ENCODE measurements around the gene C2CD4C. TPM values are rescaled to one million over a fixed set of nuclear protein-coding genes. Genes with fewer than 3 reads are reported as not detected.
"Not testable (repeated sequence)": the region's sequence is repeated elsewhere in the genome, so short reads cannot be mapped to it uniquely, and the experiment has no call there.

C2CD4C gene
- total RNA-seq, 1 experiment from 2014 or later = 0.73 TPM

DNA sequence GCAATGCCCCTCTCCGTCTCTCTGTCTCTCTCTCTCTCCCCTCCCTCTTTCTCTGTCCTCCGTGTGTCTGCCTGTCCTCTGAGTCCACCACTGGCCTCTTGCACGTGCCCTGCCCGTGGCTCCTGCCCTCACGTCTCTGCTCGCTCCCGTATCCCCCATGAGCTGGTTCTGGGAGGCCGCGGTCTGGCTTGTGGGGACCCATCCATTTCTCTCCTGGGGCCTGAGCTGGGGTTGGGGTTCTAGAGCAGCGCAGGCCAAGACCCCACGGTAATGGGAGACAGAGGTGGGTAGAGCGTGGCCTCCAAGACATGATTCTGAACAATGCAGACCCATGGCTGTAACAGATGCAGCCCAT, 19.0 kb downstream of the C2CD4C start:
- H3K27ac ChIP-seq = no peak overlapping the region
- H3K27me3 ChIP-seq = no peaks in the 10 kb centered on the region
- H3K9me3 ChIP-seq (replicated peaks) = no peaks in the 10 kb centered on the region
- no peaks in the 10 kb centered on the region for H3K36me3 ChIP-seq
- DNase-seq = no peak
- no peak overlapping the region for H3K4me3 ChIP-seq
- no peaks in the 10 kb centered on the region for H3K4me1 ChIP-seq

DNA sequence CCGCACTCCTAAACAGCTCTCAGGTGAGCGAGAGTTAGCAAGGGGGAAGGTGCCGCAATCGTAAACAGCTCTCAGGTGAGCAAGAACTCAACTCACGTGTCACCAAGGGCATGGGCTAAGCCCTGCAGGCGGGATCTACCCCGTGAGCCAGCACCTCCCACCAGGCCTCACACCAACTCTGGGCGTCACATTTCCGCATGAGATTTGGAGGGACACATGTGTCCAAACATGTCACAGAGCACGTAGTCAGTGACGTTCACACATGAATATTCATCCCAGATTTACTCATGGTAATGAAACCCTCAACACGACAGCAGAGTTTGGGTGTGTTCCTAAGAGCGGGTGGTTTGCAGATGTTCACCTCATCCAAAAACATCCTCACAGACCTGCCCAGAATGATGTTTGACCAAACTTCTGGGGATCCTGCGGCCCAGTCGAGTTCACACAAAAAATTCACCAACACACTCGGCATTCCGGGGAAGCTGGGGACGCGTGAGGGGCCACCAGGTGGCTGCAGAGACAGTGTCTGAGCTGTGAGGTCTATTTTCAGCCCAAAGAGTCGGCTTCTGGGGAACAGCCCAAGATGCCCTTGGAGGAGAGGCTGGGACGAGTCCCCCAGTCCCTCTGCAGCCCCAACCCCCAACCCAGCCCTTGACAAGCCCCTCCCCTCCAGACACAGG, 19.6 kb downstream of the C2CD4C start:
- Histone ChIP-seq H3K9me3 (replicated peaks) (no peaks in the 10 kb centered on the region), H3K4me1 (no peaks in the 10 kb centered on the region), H3K4me3 (no peak overlapping the region), H3K27ac (no peak overlapping the region), H3K27me3 (no peaks in the 10 kb centered on the region), H3K36me3 (no peaks in the 10 kb centered on the region)
- DNase-seq = no peak

DNA sequence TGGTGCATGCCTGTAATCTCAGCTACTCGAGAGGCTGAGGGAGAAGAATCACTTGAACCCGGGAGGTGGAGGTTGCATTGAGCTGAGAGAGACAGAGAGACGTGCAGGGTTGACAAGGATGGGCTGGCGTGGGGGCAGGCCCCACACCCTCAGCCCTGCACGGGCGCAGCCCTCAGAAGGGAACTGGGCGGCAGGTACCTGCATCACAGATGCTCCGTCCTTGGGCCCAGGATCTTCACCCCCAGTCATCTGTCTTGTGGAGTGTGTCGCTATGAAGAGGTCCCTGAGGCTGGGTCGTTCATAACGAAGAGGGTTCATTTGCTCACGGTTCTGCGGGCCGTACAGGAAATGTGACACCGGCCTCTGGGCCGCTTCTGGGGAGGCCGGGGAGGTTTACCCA, 20.3 kb downstream of the C2CD4C start:
- Histone ChIP-seq H3K27ac (no peak overlapping the region), H3K36me3 (no peaks in the 10 kb centered on the region), H3K4me3 (no peak overlapping the region), H3K4me1 (no peaks in the 10 kb centered on the region), H3K9me3 (replicated peaks) (no peaks in the 10 kb centered on the region), H3K27me3 (no peaks in the 10 kb centered on the region)
- no peak for DNase-seq

DNA sequence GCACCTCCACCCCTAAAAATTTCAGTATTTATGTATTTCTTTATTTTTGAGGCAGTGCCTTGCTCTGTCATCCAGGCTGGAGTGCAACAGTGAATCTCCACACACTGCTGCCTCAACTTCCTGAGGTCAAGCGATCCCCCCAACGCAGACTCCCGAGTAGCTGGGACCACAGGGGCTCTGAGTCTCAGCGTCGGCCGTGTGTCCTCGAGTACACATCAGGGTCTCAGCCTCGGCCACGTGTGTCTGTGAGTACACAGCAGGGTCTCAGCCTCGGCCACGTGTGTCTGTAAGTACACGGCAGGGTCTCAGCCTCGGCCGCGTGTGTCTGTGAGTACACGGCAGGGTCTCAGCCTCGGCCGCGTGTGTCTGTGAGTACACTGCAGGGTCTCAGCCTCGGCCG, 21.2 kb downstream of the C2CD4C start:
- Histone ChIP-seq H3K27ac (no peak overlapping the region), H3K9me3 (replicated peaks) (no peaks in the 10 kb centered on the region), H3K36me3 (no peaks in the 10 kb centered on the region), H3K27me3 (no peaks in the 10 kb centered on the region), H3K4me1 (no peaks in the 10 kb centered on the region), H3K4me3 (no peak overlapping the region)
- no peak for DNase-seq

DNA sequence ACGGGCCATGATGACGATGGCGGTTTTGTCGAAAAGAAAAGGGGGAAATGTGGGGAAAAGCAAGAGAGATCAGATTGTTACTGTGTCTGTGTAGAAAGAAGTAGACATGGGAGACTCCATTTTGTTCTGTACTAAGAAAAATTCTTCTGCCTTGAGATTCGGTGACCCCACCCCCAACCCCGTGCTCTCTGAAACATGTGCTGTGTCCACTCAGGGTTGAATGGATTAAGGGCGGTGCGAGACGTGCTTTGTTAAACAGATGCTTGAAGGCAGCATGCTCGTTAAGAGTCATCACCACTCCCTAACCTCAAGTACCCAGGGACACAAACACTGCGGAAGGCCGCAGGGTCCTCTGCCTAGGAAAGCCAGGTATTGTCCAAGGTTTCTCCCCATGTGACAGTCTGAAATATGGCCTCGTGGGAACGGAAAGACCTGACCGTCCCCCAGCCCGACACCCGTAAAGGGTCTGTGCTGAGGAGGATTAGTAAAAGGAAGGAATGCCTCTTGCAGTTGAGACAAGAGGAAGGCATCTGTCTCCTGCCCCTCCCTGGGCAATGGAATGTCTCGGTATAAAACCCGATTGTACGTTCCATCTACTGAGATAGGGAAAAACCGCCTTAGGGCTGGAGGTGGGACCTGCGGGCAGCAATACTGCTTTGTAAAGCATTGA, 22.2 kb downstream of the C2CD4C start:
- H3K36me3 ChIP-seq; H3K4me1 ChIP-seq; H3K27ac ChIP-seq; H3K9me3 ChIP-seq (replicated peaks); H3K27me3 ChIP-seq; H3K4me3 ChIP-seq; DNase-seq: not testable (repeated sequence)

DNA sequence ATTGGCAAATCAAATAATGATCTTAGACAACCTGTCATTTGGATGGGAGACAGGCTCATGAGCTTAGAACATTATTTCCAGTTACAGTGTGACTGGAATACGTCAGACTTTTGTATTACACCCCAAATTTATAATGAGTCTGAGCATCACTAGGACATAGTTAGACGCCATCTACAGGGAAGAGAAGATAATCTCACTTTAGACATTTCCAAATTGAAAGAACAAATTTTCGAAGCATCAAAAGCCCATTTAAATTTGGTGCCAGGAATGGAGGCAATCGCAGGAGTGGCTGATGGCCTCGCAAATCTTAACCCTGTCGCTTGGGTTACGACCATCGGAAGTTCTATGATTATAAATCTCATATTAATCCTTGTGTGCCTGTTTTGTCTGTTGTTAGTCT, 22.8 kb downstream of the C2CD4C start:
- H3K4me3 ChIP-seq; H3K27ac ChIP-seq; H3K36me3 ChIP-seq; DNase-seq; H3K27me3 ChIP-seq; H3K4me1 ChIP-seq; H3K9me3 ChIP-seq (replicated peaks): not testable (repeated sequence)

DNA sequence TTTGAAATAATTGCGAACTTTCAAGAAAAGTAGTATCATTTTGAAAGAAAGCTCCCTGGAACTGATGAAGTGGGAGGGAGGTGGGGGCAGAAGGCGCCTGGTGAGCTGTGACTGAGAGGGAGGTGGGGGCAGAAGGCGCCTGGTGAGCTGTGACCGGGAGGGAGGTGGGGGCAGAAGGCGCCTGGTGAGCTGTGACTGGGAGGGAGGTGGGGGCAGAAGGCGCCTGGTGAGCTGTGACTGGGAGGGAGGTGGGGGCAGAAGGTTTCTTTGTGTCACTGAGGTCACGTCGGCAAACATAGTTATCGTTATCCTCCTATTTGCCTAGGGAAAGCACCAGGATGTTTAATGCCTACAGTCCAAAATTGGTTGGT, 24.2 kb downstream of the C2CD4C start:
- Histone ChIP-seq H3K4me1 (no peaks in the 10 kb centered on the region), H3K9me3 (replicated peaks) (no peaks in the 10 kb centered on the region), H3K27ac (no peak overlapping the region), H3K4me3 (no peak overlapping the region), H3K36me3 (no peaks in the 10 kb centered on the region), H3K27me3 (no peaks in the 10 kb centered on the region)
- DNase-seq = no peak

DNA sequence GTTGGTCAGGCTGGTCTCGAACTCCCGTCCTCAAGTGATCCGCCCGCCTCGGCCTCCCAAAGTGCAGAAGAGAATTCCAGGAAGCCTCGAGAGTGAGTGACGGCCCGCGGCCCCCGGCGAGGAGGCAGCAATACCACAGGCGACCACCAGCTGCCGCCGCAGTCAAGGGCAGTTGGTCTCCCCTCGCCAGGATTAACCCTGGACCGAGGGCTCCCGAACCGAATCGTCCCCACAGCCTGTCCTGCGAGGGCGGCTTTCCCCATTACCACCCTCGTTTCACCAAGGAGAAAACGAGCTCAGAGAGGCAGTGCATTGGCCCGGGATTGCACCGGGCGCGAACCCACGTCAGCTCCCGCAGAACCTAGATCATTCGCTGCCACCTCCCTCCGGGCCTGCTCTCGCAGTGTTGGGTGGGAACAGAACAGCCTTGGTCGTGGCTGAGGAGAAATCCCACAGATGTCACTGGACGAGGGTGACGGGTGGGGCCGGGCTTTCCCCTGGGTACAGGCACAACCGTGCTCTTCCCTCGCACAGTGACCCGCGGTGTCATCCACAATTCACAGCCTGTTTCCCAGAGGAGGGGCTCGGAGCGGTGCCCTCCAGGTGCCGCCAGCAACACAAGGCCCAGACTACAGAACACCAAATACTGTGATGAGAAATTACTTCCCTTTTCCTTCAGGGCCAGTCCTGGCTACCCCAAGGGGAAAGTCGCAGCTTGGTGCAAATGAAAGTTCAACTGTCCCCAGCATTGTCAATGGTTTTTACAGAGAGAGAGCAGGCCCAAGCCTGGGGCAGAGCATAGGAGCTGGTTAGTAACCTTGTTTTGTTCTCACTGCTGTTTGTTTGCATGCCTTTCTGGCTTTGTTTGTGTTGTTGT, 24.8 kb downstream of the C2CD4C start:
- Histone ChIP-seq H3K9me3 (replicated peaks) (no peaks in the 10 kb centered on the region), H3K36me3 (no peaks in the 10 kb centered on the region), H3K27me3 (no peaks in the 10 kb centered on the region), H3K4me3 (no peak overlapping the region), H3K27ac (no peak overlapping the region), H3K4me1 (no peaks in the 10 kb centered on the region)
- peak in 1 of 2 experiments; percentile 15 for DNase-seq

DNA sequence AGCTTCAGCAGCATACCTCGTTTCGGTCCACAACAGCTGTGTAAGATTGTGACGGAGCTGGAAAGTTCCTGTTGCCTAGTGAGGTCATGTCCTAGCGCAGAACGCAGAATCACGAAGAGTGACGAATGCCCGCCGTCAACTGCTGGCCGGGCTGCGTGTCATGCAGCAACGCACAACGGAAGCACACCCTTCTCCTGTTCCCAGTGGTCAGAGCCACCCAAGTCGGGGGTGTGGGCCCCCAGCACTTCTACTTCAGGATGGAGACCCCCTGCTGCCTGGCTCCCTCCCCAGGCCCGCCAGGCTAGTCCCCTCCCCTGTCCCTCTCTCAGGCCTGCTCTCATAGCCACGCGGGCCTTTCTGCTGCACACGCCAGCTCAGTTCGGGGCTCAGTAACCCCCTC, 25.9 kb downstream of the C2CD4C start:
- Histone ChIP-seq H3K27ac (no peak overlapping the region), H3K4me3 (no peak overlapping the region), H3K4me1 (no peaks in the 10 kb centered on the region), H3K36me3 (no peaks in the 10 kb centered on the region), H3K27me3 (no peaks in the 10 kb centered on the region), H3K9me3 (replicated peaks) (no peaks in the 10 kb centered on the region)
- DNase-seq = no peak

DNA sequence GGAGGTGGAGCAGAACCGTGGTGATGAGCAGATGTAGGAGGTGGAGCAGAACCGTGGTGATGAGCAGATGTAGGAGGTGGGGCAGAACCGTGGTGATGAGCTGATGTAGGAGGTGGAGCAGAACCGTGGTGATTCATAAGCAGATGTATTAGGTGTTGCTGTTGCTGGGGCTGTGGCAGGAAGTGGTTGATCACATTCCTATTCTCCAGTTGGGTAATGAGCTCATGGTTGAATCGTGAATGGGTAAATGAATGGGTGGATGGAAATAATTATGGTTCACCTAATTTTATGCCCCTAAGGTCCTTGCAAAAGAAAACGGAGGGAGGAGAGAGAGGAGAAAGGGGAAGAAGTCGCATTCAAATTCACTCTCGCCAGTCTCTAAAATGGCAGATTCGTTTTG, 26.4 kb downstream of the C2CD4C start:
- not testable (repeated sequence) for H3K36me3 ChIP-seq; DNase-seq; H3K9me3 ChIP-seq (replicated peaks); H3K27me3 ChIP-seq; H3K27ac ChIP-seq; H3K4me1 ChIP-seq; H3K4me3 ChIP-seq

DNA sequence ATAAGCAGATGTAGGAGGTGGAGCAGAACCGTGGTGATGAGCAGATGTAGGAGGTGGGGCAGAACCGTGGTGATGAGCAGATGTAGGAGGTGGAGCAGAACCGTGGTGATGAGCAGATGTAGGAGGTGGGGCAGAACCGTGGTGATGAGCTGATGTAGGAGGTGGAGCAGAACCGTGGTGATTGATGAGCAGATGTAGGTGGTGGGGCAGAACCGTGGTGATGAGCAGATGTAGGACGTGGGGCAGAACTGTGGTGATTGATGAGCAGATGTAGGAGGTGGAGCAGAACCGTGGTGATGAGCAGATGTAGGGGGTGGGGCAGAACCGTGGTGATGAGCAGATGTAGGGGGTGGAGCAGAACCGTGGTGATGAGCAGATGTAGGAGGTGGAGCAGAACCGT, 27.0 kb downstream of the C2CD4C start:
- H3K9me3 ChIP-seq (replicated peaks); H3K4me3 ChIP-seq; H3K27me3 ChIP-seq; H3K4me1 ChIP-seq; H3K36me3 ChIP-seq; H3K27ac ChIP-seq; DNase-seq: not testable (repeated sequence)

DNA sequence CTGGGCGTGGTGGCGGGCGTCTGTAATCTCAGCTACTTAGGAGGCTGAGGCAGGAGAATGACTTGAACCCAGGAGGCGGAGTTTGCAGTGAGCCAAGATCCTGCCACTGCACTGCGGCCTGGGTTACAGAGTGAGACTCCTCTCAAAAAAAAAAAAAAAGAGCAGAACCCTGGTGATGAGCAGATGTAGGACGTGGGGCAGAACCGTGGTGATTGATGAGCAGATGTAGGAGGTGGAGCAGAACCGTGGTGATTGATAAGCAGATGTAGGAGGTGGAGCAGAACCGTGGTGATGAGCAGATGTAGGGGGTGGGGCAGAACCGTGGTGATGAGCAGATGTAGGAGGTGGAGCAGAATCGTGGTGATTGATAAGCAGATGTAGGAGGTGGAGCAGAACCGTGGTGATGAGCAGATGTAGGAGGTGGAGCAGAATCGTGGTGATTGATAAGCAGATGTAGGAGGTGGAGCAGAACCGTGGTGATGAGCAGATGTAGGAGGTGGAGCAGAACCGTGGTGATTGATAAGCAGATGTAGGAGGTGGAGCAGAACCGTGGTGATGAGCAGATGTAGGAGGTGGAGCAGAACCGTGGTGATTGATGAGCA, 28.2 kb downstream of the C2CD4C start:
- H3K36me3 ChIP-seq; H3K9me3 ChIP-seq (replicated peaks); H3K27me3 ChIP-seq; DNase-seq; H3K4me1 ChIP-seq; H3K4me3 ChIP-seq; H3K27ac ChIP-seq: not testable (repeated sequence)

DNA sequence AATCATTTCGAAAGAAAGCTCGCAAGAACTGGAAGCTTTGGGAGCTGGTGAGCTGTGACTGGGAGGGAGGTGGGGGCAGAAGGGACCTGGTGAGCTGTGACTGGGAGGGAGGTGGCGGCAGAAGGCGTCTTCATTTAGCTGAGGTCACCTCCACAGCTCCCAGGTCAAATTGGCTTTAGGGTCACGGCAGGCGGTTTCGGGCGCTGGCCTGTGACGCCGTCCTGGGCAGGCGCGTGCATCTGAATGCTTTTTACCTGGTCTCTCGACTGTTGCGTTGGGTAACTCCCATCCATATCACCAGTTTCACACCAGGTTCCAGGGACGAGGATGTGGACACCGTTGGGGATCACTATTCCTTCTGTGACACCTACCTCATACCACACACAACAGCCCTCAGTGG, 29.2 kb downstream of the C2CD4C start:
- no peak overlapping the region for H3K4me3 ChIP-seq
- no peaks in the 10 kb centered on the region for H3K36me3 ChIP-seq
- no peaks in the 10 kb centered on the region for H3K9me3 ChIP-seq (replicated peaks)
- H3K27me3 ChIP-seq = no peaks in the 10 kb centered on the region
- H3K27ac ChIP-seq = no peak overlapping the region
- H3K4me1 ChIP-seq = no peaks in the 10 kb centered on the region
- DNase-seq = no peak

DNA sequence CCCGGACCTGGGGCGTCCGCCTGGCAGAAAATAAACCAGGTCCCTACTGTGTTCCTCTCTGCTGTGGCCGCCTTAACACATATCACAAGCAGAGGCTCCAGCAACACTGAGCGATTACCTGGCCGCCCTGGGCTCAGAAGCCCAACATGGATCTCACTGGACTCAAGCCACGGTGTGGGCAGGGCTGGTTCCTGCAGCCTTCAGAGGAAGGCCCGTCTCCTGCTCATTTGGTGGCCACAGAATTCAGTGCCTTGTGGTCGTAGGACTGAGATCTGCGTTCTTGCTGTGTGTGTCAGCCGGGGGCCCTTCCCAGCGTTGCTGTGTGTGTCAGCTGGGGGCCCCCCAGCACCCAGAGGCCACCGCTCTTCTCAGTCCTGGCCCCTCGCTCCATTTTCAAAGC, 30.2 kb downstream of the C2CD4C start:
- H3K27ac ChIP-seq = no peak overlapping the region

More for the DNA sequence above, 30.2 kb downstream of the C2CD4C start:
- H3K9me3 ChIP-seq (replicated peaks) = no peaks in the 10 kb centered on the region
- H3K36me3 ChIP-seq = no peaks in the 10 kb centered on the region
- DNase-seq = no peak
- no peak overlapping the region for H3K4me3 ChIP-seq
- no peaks in the 10 kb centered on the region for H3K27me3 ChIP-seq
- H3K4me1 ChIP-seq = no peaks in the 10 kb centered on the region
